K562 (cell line): ENCODE data around the gene ST6GALNAC6. TPM values are rescaled to one million over a fixed set of nuclear protein-coding genes. Genes with fewer than 3 reads are reported as not detected.
A peak's percentile ranks its signal among the peaks of the same experiment; 100 is the strongest.

Source experiments
- ARID2 ChIP-seq: fragments of 450-650 bp; IDR thresholded peaks from 2 replicates; pipeline ENCODE4 v1.6.1; 2017; ENCODE audit warnings: antibody characterized with exemption, mild to moderate bottlenecking
- CBFB ChIP-seq: sonication (generic); formaldehyde crosslinking; IDR thresholded peaks from 2 replicates; pipeline ENCODE4 v1.4.0; 2020; ENCODE audit warnings: mild to moderate bottlenecking, missing genetic modification reagents
- CTBP1 ChIP-seq: fragments of 450-650 bp; IDR thresholded peaks from 2 replicates; pipeline ENCODE4 v1.6.1; 2016; ENCODE audit warnings: borderline replicate concordance
- EGR1 ChIP-seq: fragments of 450-650 bp; conservative IDR thresholded peaks from 2 replicates; pipeline ENCODE4 v1.6.1; 2017; ENCODE audit warnings: mild to moderate bottlenecking
- FOXK2 ChIP-seq, 2 experiments: fragments of 450-650 bp; IDR thresholded peaks in 1 of 2; conservative IDR thresholded peaks in 1 of 2; 2 replicates each; pipeline ENCODE4 v1.6.1; 2016; ENCODE audit warnings: low read depth in 2 of 2, mild to moderate bottlenecking in 1 of 2
- JUND ChIP-seq, 2 experiments: IDR thresholded peaks; 2 replicates in 1 of 2; 3 replicates in 1 of 2; pipeline ENCODE4 v1.6.1; 2011; ENCODE audit warnings: borderline replicate concordance in 2 of 2, low read depth in 2 of 2, low read length in 2 of 2, improper control_type of control experiment in 1 of 2, missing biosample characterization in 1 of 2, missing genetic modification characterization in 1 of 2, missing genetic modification reagents in 1 of 2
- NCOR1 ChIP-seq: fragments of 450-650 bp; IDR thresholded peaks from 2 replicates; pipeline ENCODE4 v1.6.1; 2016; ENCODE audit warnings: mild to moderate bottlenecking, moderate library complexity
- REST ChIP-seq, 2 experiments: fragments of 450-650 bp; formaldehyde crosslinking in 1 of 2; IDR thresholded peaks; 2 replicates each; pipeline versions ENCODE4 v1.4.0 to v1.6.1; 2014 to 2020; ENCODE audit warnings: mild to moderate bottlenecking in 2 of 2, borderline replicate concordance in 1 of 2, low read depth in 1 of 2
- SIN3B ChIP-seq: fragments of 450-650 bp; IDR thresholded peaks from 2 replicates; pipeline ENCODE4 v1.6.1; 2017; ENCODE audit warnings: low read depth, mild to moderate bottlenecking, moderate library complexity
- SMC3 ChIP-seq: conservative IDR thresholded peaks from 2 replicates; pipeline ENCODE4 v1.6.1; 2011; ENCODE audit warnings: low read depth, low read length, improper control_type of control experiment; ENCODE audit not compliant: insufficient read depth
- SP1 ChIP-seq: sonication (generic); formaldehyde crosslinking; IDR thresholded peaks from 2 replicates; pipeline ENCODE4 v1.8.1; 2022; ENCODE audit warnings: mild to moderate bottlenecking, missing genetic modification reagents
- STAG1 ChIP-seq: sonication (generic); formaldehyde crosslinking; IDR thresholded peaks from 2 replicates; pipeline ENCODE4 v1.5.0; 2020; ENCODE audit warnings: missing genetic modification reagents, borderline replicate concordance
- THAP12 ChIP-seq: fragments of 250-450 bp; sonication (Bioruptor Pico); IDR thresholded peaks from 2 replicates; pipeline ENCODE4 v1.9.0; 2021; ENCODE audit warnings: mild to moderate bottlenecking, inconsistent platforms
- VEZF1 ChIP-seq: fragments of 200-800 bp; sonication (Bioruptor generic); IDR thresholded peaks from 2 replicates; pipeline ENCODE4 v1.6.1; 2017; ENCODE audit warnings: missing genetic modification characterization, missing compliant biosample characterization
- ZNF274 ChIP-seq: IDR thresholded peaks from 2 replicates; pipeline ENCODE4 v1.6.1; 2011; ENCODE audit warnings: low read depth, mild to moderate bottlenecking, low read length, moderate library complexity, borderline replicate concordance
- ZNF668 ChIP-seq: fragments of 250-450 bp; sonication (Bioruptor Pico); IDR thresholded peaks from 2 replicates; pipeline ENCODE4 v1.8.0; 2022; ENCODE audit warnings: mild to moderate bottlenecking, inconsistent platforms
- polyA plus RNA-seq, 8 experiments: library from polyadenylated mRNA; depleted of rRNA in 4 of 8; stranded (reverse) in 5 of 8; unstranded in 3 of 8; fragments of >200 nt; fragmentation: Nextera tagmentation in 2 of 8; fragmentation: Illumina TruSeq in 1 of 8; extraction: Ambion mirVana in 2 of 8; extraction: Trizol in 1 of 8; gene quantifications; 2 replicates each; pipeline versions ENCODE4 v1.2.1 to v1.2.3, GENCODE V29; 2011 to 2014; ENCODE audit warnings: inconsistent platforms in 1 of 8, missing spikeins in 1 of 8
- total RNA-seq, 7 experiments: library from RNA; depleted of rRNA in 6 of 7; stranded (reverse); fragments of >200 nt in 6 of 7; fragmentation: Illumina TruSeq in 2 of 7; extraction: Trizol in 2 of 7; gene quantifications; 2 replicates each; pipeline versions ENCODE4 v1.2.1 to v1.2.3, GENCODE V29; 2011 to 2021; ENCODE audit warnings: low replicate concordance in 1 of 7

ST6GALNAC6 gene
- total and polyA plus RNA-seq, 9 of the 15 experiments (the other 6 are each of a cell fraction or from before 2014, with no cell fraction given): 0.13 to 23.0 (median 14.5) TPM

- TF ChIP-seq SMC3 (peak; percentile 93), STAG1 (CRISPR knock-in tag) (peak; percentile 72; the same call in 1 of the 2 replicates), THAP12 (CRISPR knock-in tag) (no peak), CBFB (CRISPR knock-in tag) (peak; percentile 51; the same call in 1 of the 2 replicates), SIN3B (no peak), FOXK2 (conservative IDR thresholded peaks at IDR 0.05 in 1 of 2, IDR thresholded peaks at IDR 0.05 in 1 of 2; ENCODE audit: low read depth in 2 of 2) (peak in 1 of 2 experiments; percentile 29; a peak in 1 of 4 replicates), CTBP1 (peak; percentile 82), NCOR1 (no peak), VEZF1 (CRISPR knock-in tag) (peak; percentile 55; the same call in 1 of the 2 replicates), ZNF668 (no peak), SP1 (CRISPR knock-in tag) (peak; percentile 88), REST (IDR thresholded peaks at IDR 0.05; ENCODE audit: borderline replicate concordance) (peak; percentile 93), REST (CRISPR knock-in tag; IDR thresholded peaks at IDR 0.05; ENCODE audit: low read depth) (no peak), JUND (IDR thresholded peaks at IDR 0.05; ENCODE audit: borderline replicate concordance, low read depth, low read length) (peak; percentile 55; the same call in 1 of the 2 replicates), JUND (tag; IDR thresholded peaks at IDR 0.05; ENCODE audit: borderline replicate concordance, low read depth, low read length) (peak; percentile 18; the same call in 1 of the 3 replicates), ZNF274 (no peak), ARID2 (peak; percentile 81; the same call in 1 of the 2 replicates), EGR1 (peak; percentile 84)
Measured at GRCh38 chr9:127943731-127944144, 44.3 kb upstream of the ST6GALNAC6 start (continued).
